ENCODE results near the gene CCDC188. TPM values are rescaled to one million over a fixed set of nuclear protein-coding genes. Genes with fewer than 3 reads are reported as not detected.

The CCDC188 gene
- total and polyA plus RNA-seq, 10 of the 15 experiments (the other 5 are each of a cell fraction or from before 2014, with no cell fraction given), result not detected

DNA sequence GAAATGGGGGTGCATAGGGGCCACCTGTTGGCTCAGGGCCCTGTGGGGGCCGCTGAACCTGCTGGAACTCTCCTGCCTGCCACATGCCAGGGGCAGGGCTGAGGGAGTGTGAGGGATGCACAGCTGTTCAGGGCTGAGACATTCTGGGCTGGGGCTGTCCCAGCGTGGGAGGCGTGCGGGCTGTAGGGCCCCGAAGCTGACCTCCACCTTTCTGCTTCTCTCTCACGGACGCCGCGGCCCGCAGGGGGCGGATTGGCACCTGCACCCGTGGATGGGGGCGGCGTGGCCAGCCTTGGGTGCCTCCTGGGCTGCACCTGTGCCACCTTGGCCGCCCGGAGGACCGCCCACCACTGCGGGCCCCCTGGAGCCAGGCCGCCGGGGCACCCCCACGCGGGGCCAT lies 4.1 kb downstream of the CCDC188 start (continued):
- TF ChIP-seq, protein P1, sequence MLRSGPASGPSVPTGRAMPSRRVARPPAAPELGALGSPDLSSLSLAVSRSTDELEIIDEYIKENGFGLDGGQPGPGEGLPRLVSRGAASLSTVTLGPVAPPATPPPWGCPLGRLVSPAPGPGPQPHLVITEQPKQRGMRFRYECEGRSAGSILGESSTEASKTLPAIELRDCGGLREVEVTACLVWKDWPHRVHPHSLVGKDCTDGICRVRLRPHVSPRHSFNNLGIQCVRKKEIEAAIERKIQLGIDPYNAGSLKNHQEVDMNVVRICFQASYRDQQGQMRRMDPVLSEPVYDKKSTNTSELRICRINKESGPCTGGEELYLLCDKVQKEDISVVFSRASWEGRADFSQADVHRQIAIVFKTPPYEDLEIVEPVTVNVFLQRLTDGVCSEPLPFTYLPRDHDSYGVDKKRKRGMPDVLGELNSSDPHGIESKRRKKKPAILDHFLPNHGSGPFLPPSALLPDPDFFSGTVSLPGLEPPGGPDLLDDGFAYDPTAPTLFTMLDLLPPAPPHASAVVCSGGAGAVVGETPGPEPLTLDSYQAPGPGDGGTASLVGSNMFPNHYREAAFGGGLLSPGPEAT (IDR thresholded peaks at IDR 0.05; ENCODE audit: low read depth), result no peak
- TF ChIP-seq ATF7 (IDR thresholded peaks at IDR 0.05; ENCODE audit: low read depth), result no peak
- TF ChIP-seq, protein P2, sequence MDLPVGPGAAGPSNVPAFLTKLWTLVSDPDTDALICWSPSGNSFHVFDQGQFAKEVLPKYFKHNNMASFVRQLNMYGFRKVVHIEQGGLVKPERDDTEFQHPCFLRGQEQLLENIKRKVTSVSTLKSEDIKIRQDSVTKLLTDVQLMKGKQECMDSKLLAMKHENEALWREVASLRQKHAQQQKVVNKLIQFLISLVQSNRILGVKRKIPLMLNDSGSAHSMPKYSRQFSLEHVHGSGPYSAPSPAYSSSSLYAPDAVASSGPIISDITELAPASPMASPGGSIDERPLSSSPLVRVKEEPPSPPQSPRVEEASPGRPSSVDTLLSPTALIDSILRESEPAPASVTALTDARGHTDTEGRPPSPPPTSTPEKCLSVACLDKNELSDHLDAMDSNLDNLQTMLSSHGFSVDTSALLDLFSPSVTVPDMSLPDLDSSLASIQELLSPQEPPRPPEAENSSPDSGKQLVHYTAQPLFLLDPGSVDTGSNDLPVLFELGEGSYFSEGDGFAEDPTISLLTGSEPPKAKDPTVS (IDR thresholded peaks at IDR 0.05; ENCODE audit: low read depth, low read length), result no peak
- peak in 1 of 2 experiments; percentile 76; a peak in 2 of 3 replicates for TF ChIP-seq EGR1 (IDR thresholded peaks at IDR 0.05; ENCODE audit: borderline replicate concordance in 1 of 2, low read depth in 2 of 2, low read length in 2 of 2)
- 0 out of 2 replicates have a peak, but pooled peaks have one; percentile 74 for TF ChIP-seq DPF2 (IDR thresholded peaks at IDR 0.05)
- TF ChIP-seq RELA (IDR thresholded peaks at IDR 0.05; ENCODE audit: borderline replicate concordance, partially characterized antibody), result peak; percentile 25
- TF ChIP-seq RFX5 (IDR thresholded peaks at IDR 0.05; ENCODE audit: low read depth, low read length), result no peak
- no peak for TF ChIP-seq FOS (IDR thresholded peaks at IDR 0.05; ENCODE audit: borderline replicate concordance, extremely low read depth, insufficient read length)
- no peak for TF ChIP-seq SMC3 (IDR thresholded peaks at IDR 0.05; ENCODE audit: borderline replicate concordance, low read length)
- TF ChIP-seq YY1 (IDR thresholded peaks at IDR 0.05; ENCODE audit: low read depth, low read length), result no peak
- TF ChIP-seq GATAD2B (conservative IDR thresholded peaks at IDR 0.05; ENCODE audit: low read depth), result peak; percentile 85
- TF ChIP-seq TCF3 (IDR thresholded peaks at IDR 0.05; ENCODE audit: borderline replicate concordance, insufficient read depth, low read depth, low read length), result peak; percentile 62; the same call in 1 of the 2 replicates
- TF ChIP-seq RUNX3 (IDR thresholded peaks at IDR 0.05; ENCODE audit: low read length), result peak; percentile 39
- peak; percentile 22 to 58; a peak in 2 of 4 replicates for TF ChIP-seq BHLHE40 (IDR thresholded peaks at IDR 0.05; ENCODE audit: borderline replicate concordance in 1 of 2, low read depth in 2 of 2, low read length in 1 of 2)
- TF ChIP-seq NFYA (IDR thresholded peaks at IDR 0.05; ENCODE audit: borderline replicate concordance, low read depth, low read length), result no peak
- peak; percentile 63 for TF ChIP-seq IKZF1 (conservative IDR thresholded peaks at IDR 0.05)
- TF ChIP-seq TCF12 (IDR thresholded peaks at IDR 0.05; ENCODE audit: low read depth, low read length), result peak; percentile 85
- TF ChIP-seq, protein P3, sequence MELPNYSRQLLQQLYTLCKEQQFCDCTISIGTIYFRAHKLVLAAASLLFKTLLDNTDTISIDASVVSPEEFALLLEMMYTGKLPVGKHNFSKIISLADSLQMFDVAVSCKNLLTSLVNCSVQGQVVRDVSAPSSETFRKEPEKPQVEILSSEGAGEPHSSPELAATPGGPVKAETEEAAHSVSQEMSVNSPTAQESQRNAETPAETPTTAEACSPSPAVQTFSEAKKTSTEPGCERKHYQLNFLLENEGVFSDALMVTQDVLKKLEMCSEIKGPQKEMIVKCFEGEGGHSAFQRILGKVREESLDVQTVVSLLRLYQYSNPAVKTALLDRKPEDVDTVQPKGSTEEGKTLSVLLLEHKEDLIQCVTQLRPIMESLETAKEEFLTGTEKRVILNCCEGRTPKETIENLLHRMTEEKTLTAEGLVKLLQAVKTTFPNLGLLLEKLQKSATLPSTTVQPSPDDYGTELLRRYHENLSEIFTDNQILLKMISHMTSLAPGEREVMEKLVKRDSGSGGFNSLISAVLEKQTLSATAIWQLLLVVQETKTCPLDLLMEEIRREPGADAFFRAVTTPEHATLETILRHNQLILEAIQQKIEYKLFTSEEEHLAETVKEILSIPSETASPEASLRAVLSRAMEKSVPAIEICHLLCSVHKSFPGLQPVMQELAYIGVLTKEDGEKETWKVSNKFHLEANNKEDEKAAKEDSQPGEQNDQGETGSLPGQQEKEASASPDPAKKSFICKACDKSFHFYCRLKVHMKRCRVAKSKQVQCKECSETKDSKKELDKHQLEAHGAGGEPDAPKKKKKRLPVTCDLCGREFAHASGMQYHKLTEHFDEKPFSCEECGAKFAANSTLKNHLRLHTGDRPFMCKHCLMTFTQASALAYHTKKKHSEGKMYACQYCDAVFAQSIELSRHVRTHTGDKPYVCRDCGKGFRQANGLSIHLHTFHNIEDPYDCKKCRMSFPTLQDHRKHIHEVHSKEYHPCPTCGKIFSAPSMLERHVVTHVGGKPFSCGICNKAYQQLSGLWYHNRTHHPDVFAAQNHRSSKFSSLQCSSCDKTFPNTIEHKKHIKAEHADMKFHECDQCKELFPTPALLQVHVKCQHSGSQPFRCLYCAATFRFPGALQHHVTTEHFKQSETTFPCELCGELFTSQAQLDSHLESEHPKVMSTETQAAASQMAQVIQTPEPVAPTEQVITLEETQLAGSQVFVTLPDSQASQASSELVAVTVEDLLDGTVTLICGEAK (IDR thresholded peaks at IDR 0.05; ENCODE audit: borderline replicate concordance), result no peak
- TF ChIP-seq, protein P4, sequence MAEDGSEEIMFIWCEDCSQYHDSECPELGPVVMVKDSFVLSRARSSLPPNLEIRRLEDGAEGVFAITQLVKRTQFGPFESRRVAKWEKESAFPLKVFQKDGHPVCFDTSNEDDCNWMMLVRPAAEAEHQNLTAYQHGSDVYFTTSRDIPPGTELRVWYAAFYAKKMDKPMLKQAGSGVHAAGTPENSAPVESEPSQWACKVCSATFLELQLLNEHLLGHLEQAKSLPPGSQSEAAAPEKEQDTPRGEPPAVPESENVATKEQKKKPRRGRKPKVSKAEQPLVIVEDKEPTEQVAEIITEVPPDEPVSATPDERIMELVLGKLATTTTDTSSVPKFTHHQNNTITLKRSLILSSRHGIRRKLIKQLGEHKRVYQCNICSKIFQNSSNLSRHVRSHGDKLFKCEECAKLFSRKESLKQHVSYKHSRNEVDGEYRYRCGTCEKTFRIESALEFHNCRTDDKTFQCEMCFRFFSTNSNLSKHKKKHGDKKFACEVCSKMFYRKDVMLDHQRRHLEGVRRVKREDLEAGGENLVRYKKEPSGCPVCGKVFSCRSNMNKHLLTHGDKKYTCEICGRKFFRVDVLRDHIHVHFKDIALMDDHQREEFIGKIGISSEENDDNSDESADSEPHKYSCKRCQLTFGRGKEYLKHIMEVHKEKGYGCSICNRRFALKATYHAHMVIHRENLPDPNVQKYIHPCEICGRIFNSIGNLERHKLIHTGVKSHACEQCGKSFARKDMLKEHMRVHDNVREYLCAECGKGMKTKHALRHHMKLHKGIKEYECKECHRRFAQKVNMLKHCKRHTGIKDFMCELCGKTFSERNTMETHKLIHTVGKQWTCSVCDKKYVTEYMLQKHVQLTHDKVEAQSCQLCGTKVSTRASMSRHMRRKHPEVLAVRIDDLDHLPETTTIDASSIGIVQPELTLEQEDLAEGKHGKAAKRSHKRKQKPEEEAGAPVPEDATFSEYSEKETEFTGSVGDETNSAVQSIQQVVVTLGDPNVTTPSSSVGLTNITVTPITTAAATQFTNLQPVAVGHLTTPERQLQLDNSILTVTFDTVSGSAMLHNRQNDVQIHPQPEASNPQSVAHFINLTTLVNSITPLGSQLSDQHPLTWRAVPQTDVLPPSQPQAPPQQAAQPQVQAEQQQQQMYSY (CRISPR knock-in tag; IDR thresholded peaks at IDR 0.05), result no peak
- no peak for TF ChIP-seq PML (IDR thresholded peaks at IDR 0.05; ENCODE audit: low read length)

Measured in GM12878 (cell line).